HG02943 (cell line): ENCODE data around the gene NXF1.
"Not testable (repeated sequence)": the region's sequence is repeated elsewhere in the genome, so short reads cannot be mapped to it uniquely, and the experiment has no call there.

ENCODE experiments used
- ATAC-seq: cut with Tn5 transposase; IDR thresholded peaks from one replicate; pipeline ENCODE4 v1.9.1; 2021; ENCODE audit warnings: mild to moderate bottlenecking, low read depth, moderate library complexity; ENCODE audit not compliant: unreplicated experiment

The NXF1 gene

GRCh38 chr11:62805076-62805892 lies at the start of gene NXF1:
Gene NXF1, minus strand, starts transcription at chr11:62805440. Its CDS starts 84 bp downstream, at chr11:62805356.
- peak; percentile 76 for ATAC-seq

- no peak for ATAC-seq
These were observed 49.0 kb upstream of the NXF1 start for GRCh38 chr11:62854013-62854824.

GRCh38 chr11:62853279-62853965 lies 48.2 kb upstream of the NXF1 start:
- no peak for ATAC-seq

- ATAC-seq = no peak
These were observed 47.4 kb upstream of the NXF1 start for GRCh38 chr11:62852523-62853188.

DNA sequence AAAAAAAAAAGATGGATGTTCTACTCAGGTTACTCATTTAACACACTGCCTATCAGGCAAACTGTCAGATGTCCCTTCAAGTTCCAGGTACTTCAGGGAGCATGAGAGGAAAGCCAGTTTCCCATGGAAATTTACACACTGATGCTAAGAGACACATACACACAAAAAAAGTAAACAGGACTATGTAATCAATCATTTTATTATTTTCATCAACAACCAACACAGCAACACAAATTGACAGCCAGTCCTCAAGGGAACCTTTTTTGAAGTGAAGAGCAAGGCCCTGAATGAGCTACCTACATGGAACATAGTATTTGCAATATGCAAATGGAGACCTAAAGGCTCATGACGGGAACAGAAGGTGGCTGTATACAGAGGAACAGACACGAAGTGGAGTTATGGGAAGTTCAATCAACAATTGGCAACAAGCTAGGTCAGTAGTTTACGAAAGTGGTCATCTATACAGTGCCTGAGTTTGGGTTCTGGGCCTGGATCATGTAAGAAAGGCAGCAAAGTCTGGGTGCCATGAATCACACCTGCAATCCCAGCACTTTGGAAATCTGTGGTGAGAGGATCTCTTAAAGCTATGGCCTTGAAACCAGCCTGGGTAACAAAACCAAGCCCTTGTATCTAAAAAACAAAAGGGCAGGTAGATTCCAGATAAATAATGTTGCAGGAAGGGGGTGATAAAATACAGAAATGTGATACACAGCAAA lies 46.7 kb upstream of the NXF1 start:
- no peak for ATAC-seq

GRCh38 chr11:62850911-62851806 lies 45.9 kb upstream of the NXF1 start:
- no peak for ATAC-seq

- no peak for ATAC-seq
These were observed 42.6 kb upstream of the NXF1 start for GRCh38 chr11:62847767-62848314.

DNA sequence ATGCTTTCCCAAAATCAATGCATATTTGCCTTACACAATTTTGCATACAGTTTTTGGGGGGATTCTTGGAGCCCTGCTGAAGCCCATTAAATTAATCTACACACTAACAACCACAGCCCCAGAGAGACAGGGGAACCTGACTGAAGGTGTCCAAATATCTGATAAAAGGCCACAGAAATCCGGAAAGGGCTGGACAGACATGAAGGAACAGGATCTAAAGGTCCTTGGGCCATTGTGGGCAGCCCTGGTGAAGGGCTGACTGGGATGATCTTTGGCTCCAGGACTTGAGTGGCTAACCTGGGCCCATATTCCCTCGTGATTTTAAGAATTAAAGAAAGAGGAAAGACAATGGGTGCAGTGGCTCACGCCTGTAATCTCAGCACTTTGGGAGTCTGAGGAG lies 40.9 kb upstream of the NXF1 start:
- no peak for ATAC-seq

DNA sequence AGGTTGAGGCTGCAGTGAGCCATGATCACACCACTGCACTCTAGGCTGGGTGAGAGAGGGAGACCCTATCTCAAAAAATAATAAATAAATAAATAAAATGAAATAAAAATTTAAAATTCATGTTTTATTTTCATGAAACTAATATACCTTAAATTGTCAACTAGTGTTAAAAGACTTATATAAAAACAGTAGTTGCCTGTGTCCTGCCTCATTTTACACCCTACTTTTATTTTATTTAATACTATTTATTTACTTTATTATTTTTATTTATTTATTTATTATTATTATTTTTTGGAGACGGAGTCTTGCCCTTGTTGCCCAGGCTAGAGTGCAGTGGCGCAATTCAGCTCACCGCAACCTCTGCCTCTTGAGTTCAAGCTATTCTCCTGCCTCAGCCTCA lies 38.9 kb upstream of the NXF1 start:
- ATAC-seq = no peak

DNA sequence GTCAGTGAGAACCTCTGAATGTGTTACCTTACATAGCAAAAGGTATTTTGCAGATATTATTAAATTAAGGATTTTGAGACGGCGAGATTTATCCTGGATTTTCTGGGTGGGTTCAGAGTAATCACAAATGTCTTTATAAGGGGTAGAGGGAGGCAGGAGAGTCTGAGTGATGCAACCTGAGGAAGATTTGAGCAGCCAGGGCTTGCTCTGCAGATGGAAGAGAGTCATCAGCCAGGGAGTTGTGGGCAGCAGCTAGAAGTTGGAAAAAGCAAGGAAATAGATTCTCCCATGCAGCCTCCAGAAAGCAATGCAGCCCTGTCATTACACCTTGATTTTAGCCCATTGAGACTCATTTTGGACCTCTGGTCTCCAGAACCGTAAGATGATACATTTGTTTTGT lies 38.2 kb upstream of the NXF1 start:
- no peak for ATAC-seq

DNA sequence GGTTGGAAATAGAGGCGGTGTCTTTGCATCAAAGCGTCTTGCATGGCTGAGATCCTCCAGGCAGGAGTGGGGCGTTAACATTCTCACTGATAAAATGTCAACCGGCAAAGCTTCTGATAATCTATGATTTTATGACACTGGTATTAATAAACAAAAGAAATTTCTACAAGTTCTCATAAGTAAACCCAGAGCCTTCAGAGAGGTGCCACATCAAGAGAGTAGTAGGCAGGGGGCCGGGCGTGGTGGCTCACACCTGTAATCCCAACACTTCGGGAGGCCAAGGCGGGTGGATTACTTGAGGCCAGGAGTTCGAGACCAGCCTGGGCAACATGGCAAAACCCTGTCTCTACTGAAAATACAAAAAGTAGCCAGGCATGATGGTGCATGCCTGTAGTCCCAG lies 37.7 kb upstream of the NXF1 start:
- not testable (repeated sequence) for ATAC-seq

DNA sequence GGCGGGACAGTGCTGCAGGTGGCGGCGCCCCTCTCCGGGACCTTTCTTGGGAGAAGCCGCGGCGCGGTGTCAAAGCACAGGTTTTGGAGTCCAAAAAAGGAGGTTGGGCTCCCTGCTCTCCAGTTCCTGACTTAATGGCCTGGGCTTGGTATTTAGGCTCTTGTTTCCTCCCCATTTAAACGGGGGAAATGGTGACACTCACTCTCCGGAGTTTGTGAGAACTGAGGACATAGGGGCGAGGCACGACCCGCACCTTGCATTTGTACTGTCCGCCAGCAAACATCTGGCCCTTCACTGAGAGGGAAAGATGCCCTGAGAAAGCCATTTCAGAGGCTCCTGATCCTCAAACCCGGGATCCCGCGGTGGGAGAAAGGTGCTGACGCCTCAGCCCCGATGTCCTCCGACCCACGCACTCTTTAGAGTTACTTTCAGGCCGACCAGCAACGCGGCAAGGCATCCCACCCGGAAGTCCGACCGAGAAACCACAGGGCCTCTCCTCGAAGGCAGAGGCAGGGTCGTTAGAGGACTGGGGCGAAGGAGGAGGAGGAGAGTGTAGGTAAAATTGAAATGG lies 37.0 kb upstream of the NXF1 start:
- ATAC-seq = no peak

- peak; percentile 48 for ATAC-seq
These were observed 36.3 kb upstream of the NXF1 start for GRCh38 chr11:62841361-62842170.

- ATAC-seq = not testable (repeated sequence)
These were observed 35.6 kb upstream of the NXF1 start for GRCh38 chr11:62840721-62841360.

GRCh38 chr11:62839050-62839945 lies 34.1 kb upstream of the NXF1 start, which contains the start of gene WDR74:
Gene WDR74, minus strand, starts transcription at chr11:62839590. Its CDS starts 20 bp downstream, at chr11:62839570.
- peak; percentile 46 for ATAC-seq

- ATAC-seq = no peak
These were observed 30.1 kb upstream of the NXF1 start for GRCh38 chr11:62835336-62835735.
